Measurements from ENCODE around the gene SYCN.
"Not testable (repeated sequence)": the region's sequence is repeated elsewhere in the genome, so short reads cannot be mapped to it uniquely, and the experiment has no call there.

SYCN gene

DNA sequence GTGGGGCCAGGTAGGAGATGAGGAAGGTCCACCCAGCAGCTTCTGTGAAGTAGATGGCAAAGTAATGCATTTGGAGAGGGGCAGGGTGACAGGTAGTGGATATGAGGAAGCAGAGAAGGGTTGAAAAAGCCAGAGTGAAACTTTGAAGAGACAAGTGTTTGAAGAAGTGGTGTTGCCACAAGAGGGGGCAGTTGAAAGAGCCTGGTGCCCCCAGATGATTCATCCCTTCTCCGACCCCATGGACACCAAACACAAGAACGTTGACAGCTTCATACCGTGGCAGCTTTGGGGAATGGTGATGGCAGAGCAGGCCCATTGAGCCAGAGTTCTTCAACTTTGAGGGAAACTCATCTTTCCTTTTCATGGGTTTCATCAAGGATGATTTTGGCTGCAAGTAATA is 20.8 kb upstream of the SYCN start:
- DNase-seq (ENCODE audit: low read depth): no peak

DNA sequence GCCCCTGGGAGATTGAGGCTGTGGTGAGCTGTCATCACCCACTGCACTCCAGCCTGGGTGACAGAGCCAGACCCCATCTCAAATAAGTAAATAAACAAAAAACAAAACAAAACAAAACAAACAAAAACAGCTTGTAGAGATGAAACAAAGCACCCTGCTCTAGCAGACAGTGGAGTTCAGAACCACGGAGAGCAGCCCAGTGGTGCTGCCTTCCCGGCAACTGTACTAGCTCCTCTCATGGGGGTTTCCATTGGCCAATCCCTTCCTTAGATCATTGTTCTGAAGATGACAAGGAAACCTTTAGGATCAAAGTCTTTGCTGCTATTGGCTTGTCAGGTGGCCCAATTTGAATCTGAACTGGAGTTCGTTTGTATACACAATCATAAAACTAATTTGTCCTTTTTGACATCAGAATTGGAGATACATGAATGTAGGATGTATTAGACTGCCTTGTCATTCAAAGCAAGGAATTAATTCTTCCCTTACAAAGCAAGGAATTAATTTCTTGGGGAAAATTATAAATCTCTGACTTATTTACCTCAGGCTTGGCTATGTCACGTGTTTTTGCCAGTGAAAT is 19.7 kb upstream of the SYCN start:
- DNase-seq (ENCODE audit: low read depth): no peak

DNA sequence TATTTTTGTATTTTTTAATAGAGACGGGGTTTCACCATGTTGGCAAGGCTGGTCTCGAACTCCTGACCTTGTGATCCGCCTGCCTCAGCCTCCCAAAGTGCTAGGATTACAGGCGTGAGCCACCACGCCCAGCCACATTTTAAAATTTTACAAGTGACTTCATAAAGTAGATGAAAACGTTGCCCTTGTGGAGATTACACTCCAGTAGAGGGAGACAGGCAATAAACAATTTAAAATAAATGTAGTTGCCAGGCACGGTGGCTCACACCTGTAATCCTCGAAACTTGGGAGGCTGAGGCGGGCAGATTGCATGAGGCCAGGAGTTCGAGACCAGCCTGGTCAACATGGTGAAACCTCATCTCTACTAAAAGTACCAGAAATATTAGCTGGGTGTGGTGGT is 15.0 kb upstream of the SYCN start:
- not testable (repeated sequence) for DNase-seq (ENCODE audit: low read depth)

DNA sequence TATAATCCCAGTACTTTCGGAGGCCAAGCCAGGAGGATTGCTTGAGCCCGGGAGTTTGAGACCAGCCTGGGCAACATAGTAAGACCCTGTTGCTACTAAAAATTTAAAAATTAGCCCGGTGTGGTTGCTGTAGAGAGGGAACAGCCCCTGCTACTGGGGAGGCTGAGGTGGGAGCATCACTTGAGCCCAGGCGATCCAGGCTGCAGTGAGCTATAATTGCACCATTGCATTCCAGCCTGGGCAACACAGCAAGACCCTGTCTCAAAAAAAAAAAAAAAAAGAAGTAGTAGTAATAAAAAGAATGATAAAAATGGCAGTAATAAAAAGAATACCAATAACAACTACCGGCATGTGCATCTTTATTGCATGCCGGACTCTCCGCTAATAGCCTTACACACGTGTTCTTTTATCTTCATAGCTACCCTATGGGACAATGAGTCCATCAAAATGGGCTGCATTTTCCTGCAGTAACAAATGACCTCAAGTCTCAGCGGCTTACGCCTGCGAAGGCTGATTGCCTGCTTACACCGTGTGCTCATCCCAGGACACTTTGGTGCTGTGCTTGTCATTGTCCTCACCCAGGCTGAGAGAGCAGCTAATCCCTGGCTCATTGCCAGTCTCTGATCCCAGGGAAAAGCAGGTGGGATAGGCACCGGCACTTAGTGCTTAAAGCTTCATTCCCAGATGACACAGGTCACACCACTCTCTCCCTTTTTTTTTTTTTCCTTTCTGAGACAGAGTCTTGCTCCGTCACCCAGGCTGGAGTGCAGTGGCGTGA is 14.4 kb upstream of the SYCN start:
- DNase-seq (ENCODE audit: low read depth): no peak

DNA sequence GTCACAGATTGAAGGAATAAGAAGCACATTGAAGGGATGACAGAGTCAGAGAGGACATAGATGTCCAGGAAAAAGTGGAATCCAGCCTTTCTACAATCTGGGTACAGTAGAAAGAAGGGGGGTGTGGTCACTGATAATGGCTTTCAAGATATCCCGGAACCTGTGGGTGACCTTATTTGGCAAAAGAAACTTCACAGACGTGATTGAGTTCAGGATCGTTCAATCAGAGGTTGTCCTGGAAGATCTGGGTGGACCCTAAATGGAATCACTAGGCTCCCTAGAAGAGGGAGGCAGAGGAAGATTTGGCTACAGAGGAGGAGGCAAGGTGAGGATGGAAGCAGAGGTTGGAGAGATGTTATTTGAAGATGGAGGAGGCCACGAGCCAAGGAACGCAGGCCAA is 13.0 kb upstream of the SYCN start:
- no peak for DNase-seq (ENCODE audit: low read depth)

DNA sequence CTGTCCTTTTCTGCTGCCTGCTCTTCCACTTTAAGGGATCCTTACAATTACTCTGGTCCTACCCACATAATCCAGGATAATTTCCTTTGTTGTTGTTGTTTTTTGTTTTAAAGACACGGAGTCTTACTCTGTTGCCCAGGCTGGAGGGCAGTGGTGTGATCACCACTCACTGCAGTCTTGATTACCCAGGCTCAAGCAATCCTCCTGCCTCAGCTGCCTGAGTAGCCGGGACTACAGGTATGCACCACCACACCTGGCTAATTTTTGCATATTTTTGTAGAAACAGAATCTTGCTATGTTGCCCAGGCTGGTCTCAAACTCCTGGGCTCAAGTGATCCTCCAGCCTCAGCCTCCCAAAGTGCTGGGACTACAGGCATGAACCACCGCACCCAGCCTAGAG is 11.3 kb upstream of the SYCN start:
- DNase-seq (ENCODE audit: low read depth): not testable (repeated sequence)

DNA sequence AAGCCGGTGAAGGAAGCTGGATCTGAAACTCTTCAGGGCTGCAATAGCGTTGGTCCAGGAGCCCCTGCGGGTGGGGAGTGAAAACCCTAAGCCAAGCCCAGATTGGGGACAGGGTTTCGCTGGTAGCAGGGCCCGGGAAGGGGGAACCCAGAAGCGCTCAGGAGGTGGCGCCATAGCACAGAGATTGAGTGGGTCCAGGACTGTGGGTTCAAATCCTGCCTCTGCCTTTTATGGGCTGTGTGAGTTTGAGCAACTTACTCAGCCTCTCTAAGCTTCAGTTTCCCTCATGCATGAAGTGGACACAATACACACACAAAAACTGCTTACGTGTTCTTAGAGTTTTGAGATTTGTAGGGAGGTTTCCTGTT is 8.3 kb upstream of the SYCN start:
- DNase-seq (ENCODE audit: low read depth): no peak

DNA sequence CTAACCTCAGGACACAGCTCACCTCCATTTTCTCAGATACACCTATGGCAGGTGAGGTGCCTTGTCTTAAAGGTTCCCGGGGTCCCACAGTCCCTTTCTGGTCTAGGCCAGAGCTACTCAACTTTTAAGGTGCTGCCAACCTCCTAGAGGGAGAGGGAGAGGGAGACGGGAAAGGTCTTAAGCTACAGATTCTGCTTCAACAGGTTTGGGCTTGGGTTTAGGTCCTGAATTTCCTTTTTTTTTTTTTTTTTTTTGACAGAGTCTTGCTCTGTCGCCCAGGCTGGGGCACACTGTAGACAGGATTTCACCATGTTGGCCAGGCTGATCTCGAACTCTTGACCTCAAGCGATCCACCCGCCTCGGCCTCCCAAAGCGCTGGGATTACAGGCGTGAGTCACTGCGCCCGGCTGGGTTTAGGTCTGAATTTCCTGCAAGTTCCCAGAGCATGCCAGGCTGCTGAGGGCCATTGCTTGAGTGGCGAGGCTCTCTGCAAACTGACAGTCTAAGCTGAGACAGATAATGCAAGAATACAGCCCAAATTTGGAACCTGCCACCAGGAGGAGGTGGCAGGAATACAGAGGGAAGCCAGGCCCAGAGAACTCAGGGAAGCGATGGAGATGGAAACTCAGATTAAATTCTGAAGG is 7.8 kb upstream of the SYCN start:
- no peak for DNase-seq (ENCODE audit: low read depth)

DNA sequence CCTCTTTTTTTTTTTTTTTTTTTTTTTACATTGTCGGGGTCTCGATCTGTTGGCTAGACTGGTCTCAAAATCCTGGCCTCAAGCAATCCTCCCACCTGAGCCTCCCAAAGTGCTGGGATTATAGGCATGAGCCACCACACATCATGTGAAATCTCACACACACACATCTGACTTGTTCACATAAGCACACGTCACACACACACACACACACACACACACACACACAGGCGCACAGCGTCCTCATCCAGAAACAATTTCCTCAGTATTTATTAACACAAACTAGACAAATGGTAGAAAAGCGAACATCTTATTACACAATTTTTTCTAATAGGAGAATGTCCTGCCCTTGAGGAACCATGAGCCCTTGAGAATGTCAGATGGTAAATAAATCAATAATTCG is 5.1 kb upstream of the SYCN start:
- no peak for DNase-seq (ENCODE audit: low read depth)

DNA sequence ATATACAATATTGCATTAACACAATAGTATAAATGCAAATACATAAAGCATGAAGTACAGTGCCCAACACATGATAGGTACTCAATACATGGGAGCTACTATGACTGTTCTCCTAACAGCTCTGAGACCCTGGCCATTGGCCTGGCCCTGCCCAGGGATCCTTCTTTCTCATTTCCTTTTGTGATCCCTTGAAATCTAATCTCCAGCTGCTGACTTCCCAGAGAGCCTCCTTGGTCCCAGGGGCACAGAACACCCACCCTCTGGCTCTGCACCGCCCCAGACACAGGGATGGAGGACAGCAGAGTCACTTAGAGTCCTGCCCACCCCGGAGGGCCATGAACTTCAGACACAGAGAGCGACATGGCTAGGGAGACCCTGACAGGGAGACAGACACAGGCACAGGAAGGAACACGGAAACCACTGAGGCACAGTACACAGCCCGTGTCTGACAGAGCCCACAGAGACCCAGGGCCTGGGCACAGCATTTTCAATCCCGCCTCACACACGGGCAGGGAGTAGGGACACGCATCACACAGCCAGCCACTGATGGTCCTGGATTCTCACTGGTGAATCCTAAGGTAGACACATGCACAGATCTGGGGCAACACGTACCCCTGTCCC is 4.2 kb upstream of the SYCN start:
- no peak for DNase-seq (ENCODE audit: low read depth)

DNA sequence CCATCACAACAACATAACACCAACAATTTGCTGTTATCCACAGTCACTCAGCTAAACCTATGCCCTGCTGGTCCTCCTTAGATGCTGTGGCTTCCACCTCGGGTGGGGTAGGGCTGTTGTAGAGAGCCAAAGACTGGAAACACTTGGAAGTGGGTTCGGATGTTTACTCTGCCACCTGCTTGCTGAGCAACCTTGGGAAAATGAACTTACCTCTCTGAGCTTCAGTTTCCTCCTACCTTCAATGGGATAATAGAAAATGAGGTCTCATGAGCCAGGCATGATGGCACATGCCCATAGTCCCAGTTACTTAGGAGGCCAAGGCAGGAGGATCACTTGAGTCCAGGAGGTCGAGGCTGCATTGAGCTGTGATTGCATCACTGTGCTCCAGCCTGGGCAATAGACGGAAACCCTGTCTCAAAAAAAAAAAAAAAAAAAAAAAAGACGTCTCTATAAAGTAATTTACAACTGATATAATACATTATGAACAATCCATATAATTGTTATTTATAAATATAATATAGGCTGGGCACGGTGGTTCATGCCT is 3.3 kb upstream of the SYCN start:
- DNase-seq (ENCODE audit: low read depth): no peak

DNA sequence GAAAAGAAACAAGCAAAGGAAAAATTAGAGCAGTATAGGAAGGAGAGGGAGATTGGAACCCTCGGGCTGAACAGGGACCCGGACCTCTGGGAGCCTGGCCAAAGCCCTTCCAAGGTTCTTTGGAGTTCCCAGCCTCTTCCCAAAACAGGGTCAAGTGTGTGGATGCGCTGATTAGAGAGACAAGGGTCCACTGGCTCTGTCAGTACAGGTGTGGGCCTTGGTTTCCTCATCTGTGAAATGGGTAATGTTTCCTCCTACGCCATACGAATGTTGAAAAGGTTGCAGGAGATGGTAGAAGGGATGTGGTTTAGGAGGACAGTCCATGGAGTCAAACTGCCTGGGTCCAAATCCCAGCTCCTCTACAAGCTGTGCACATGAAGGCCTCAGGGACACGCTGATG is 2.1 kb upstream of the SYCN start:
- no peak for DNase-seq (ENCODE audit: low read depth)

DNA sequence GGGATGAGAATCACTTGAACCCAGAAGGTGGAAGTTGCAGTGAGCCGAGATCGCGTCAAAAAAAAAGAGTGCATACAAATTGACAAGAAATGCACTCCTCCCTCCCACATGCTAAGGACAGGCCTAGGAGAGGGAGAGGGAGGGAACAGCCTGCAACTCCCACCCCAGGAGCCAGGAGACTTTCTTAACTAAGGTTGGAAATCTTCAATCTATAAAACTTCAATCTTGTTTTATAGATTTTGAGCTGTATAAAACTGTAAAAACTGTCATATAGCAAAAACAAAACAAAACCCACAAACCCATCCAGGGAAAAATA is 1.3 kb upstream of the SYCN start:
- no peak for DNase-seq (ENCODE audit: low read depth)

DNA sequence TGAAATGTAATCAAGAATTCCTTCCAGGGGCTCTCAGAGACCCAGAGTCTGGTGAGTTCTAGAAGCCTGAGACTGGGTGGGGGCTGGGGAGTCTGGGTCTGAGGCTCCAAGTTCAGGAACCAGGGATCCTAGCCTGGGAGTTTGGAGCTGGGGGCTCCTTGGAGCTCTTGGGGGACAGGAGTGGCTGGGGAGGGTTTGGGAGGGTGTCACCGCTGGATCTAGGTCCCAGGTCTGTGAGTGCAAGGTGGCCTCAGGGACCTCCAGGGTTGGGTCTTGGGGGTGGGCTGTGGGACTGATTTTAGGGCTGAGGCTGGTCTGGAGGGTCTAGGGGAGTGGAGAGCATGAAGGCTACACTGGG is 1.1 kb downstream of the SYCN start:
- no peak for DNase-seq (ENCODE audit: low read depth)

DNA sequence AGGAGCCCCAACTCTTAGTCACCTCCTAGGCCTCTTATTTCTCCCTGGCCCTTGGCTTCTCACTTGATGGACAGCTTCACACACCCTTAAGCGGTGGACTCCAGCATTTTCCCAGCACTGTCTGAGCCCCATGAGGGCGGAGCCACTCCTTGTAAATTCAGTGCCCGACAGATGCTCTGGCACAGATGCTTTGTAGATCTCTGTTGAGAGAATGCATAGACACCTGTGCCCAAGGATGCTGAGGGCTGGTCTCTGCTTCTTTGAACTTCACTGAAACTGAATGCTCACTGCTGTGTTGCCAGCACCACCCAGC is 3.3 kb downstream of the SYCN start:
- DNase-seq (ENCODE audit: low read depth): no peak

DNA sequence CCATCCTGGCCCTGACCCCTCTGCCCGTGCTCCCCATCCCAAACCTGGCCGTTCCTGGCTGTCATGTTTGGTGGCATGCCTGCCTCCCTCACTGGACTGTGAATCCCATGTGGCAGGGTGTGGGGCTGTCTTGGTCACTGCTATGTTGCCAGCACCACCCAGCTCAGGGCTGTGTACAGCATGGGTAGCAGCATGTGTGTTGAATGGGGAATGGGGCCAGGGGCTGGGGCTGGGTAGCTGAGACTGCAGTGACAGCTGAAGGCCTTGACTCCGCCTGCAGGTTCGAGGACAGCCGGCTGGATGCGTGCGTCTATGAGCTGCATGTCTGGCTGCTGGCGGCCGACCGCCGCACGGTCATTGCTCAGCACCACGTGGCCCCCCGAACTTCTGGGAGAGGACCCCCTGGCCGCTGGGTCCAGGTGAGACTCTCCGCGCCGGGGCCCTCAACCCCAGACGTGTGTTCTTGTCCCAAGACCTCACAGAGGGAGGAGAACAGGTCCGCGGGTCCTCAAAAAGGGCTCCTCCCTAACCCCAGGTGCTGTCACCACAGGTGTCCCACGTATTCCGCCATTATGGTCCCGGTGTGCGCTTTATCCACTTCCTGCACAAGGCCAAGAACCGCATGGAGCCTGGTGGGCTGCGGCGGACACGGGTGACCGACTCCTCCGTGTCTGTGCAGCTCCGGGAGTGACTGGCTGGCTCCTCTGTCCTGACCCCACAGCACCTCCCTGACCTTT is 3.8 kb downstream of the SYCN start:
- DNase-seq (ENCODE audit: low read depth): no peak

DNA sequence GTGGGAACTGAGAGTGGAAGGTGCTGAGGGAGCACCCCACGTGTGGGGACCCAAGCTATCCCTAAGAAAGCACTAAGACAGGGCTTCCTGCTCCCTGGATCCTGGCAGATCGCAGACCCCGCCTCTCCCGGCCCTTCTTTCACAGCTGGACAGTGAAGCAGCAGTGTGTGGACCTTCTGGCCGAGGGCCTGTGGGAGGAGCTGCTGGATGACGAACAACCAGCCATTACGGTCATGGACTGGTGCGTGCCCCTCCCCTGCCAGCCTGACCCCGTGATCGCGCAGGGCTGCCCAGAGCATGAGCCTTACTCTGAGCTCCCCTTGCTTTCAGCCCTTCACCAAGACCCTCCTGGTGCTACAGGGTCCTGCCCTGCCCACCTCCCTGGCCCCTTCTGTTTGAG is 5.0 kb downstream of the SYCN start:
- no peak for DNase-seq (ENCODE audit: low read depth)

DNA sequence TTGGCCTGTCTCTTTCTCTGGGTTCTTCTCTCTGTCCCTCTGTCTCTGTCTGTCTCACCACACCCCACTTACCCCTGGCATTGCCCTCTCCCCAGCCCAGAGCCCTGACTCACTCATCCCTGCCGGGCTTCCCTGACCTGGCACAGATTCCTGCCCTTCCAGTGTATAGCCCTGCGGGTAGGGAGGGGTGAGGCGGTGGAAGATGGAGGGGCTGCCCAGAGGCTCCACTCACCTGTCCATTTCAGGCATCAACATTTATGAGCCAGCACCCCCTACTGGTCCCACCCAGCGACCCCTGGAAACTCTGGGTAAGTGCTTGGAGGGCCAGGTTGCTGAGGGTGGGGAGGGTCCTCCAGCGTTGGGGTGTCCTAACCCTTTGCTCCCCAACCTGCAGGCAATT is 6.3 kb downstream of the SYCN start:
- DNase-seq (ENCODE audit: low read depth): no peak

DNA sequence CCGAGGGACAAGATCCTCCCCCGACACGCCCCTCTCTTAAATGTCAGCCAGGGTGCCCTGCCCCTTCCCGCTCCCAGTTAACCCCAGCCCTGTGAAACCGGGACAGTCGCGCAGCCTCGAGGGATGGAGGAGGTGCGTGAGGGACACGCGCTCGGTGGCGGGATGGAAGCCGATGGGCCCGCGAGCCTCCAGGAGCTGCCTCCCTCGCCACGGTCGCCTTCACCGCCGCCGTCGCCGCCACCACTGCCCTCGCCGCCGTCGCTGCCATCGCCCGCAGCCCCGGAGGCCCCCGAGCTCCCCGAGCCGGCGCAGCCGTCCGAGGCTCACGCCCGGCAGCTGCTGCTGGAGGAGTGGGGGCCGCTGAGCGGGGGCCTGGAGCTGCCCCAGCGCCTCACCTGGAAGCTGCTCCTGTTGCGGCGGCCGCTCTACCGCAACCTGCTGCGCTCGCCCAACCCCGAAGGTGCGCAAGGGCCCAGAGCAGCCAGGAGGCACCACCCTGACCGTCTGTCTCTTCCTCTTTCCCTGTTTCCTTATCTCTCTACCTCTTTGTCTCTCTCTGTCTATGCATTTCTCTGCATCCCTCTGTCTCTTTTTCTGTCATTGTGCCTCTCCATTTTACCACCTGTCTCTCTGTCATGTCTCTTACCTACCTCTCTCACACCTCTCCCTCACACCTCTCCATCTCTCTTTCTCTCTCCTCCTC is 7.1 kb downstream of the SYCN start, which contains the start of gene NCCRP1:
Gene NCCRP1 (plus strand): TSS at position 105 of the 703 bp plus-strand sequence. CDS start 19 bp downstream, at position 124.
- no peak for DNase-seq (ENCODE audit: low read depth)

DNA sequence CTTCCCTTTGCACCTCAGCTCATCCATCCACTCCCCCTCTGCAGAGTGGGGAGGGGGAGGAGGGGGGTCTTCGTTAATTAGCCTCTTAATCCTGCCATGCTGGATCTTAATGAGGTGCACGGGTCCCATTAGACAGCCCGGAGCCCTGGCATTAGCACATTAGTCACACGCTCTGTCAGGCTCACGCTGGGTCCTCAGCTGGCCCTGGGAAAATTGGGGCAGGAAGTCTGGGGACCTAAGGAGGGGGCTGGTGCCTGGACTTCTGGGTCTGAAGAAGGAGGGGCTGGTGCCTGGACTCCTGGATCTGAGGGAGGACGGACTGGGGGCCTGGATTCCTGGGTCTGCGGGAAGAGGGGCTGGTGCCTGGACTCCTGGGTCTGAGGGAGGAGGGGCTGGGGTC is 7.7 kb downstream of the SYCN start:
- no peak for DNase-seq (ENCODE audit: low read depth)

DNA sequence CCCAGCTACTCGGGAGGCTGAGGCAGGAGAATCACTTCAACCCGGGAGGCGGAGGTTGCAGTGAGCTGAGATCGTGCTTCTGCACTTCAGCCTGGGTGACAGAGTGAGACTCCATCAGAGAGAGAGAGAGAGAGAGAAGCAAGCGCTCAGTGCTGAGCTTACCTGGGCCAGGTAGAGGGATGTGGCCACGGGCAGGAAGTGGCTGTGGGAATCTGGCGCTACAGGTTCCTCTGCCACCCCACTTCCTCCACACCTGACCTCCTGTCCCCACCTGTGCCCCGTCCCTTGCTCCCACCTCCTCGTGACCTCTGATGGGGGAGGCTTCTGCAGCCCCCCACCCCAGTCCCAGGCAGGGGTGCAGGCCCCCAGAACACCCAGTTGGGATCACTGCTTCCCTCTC is 8.3 kb downstream of the SYCN start:
- no peak for DNase-seq (ENCODE audit: low read depth)

All from non-pigmented ciliary epithelial cell (primary cell).